Measurements from ENCODE around the gene DGKQ.

DGKQ gene

DNA sequence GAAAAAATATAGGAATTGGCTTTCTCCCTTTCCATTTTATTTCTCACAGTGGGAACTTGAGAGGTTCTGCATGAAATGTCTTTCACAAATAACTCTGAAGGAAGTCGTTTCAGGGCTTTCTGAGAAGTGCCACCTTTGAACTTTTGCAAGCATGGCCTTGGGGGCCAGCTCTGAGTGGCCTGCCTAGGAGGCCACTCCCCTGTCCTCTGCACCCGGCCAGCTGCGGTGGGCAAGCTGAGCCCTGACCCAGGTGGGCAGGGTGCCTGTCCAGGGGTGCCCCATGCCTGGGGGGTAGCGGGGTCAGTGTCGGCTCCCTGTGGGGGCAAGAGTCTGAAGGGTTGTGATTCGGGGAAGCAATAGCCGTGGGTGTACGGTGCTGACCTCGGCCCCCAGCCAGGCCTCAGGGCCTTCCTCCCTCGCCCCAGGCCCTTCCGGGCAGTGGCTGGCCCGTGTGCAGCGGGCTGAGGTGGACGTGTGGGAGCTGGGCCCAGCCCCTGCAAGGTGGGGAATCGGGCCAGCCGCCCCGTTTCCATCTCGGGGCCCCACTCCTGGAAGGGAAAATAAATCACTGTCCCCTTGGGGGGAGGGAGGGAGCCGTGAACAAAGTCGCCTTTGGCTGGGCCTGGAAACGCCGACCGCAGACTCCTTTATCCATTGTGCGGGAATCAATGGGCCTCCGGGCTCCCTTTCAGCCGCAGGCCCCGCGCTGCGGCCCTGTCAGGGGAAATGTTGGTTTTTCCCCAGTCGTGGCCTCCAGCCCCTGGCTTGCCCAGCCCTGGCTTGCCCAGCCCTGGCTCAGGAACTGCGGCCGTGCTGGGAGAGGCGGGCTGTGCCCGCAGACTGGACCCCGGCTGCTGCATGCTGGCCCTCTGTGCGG, 41.2 kb upstream of the DGKQ start:
- no peak overlapping the region for H3K9ac ChIP-seq (ENCODE audit: low read depth, low read length)
- no peaks in the 10 kb centered on the region for H3K36me3 ChIP-seq (ENCODE audit: insufficient read depth, low read length)
- peaks cover 11% of the 10 kb centered on the region for H3K4me1 ChIP-seq (ENCODE audit: insufficient read depth, low read length)
- H3K9me3 ChIP-seq (ENCODE audit: control insufficient read depth, insufficient read depth, low read length) = no peaks in the 10 kb centered on the region

DNA sequence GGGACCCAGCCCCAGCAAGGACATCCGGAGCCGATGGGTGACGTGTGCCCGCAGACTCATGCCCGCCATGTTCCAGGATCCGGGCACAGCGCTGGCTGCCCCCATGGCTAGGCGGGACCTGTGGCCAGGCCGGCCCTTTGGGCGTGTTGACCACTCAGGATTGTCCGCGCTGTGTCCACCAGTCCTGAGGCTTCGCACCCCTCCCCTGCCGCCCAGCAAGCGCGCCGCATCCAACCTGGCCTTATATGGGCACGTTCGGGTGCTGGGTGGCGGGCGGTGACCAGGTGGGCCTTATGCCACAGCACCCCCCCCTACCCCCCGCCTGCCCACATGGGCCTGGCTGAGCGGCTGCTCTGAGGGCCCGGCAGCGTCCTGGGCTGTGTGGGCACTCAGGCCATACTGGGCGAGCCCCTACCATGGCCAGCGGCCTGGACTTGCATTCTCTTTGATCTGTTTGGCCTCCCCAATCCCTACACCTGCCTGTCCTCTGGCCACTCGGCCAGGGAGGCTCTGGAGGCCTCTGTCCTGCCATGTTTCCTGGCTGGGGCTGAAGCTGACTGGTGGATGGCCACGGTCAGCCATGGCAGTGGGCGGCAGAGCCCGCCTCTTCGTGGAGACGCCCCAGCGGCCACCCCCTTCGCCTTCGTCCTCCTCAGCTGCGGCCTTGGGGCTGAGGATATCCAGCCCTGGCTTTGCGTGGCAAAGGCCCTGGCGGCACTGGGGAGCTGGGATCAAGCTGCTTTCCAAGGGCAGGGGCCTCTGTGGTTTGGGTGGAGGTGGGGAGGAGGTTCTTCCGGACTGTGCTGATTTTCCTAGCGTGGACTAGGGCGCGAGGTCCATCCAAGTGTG, 40.1 kb upstream of the DGKQ start:
- Histone ChIP-seq H3K36me3 (ENCODE audit: insufficient read depth, low read length) (no peaks in the 10 kb centered on the region), H3K4me1 (ENCODE audit: insufficient read depth, low read length) (peaks cover 3% of the 10 kb centered on the region; the same call in 1 of the 2 replicates), H3K9me3 (ENCODE audit: control insufficient read depth, insufficient read depth, low read length) (no peaks in the 10 kb centered on the region), H3K9ac (ENCODE audit: low read depth, low read length) (no peak overlapping the region)

DNA sequence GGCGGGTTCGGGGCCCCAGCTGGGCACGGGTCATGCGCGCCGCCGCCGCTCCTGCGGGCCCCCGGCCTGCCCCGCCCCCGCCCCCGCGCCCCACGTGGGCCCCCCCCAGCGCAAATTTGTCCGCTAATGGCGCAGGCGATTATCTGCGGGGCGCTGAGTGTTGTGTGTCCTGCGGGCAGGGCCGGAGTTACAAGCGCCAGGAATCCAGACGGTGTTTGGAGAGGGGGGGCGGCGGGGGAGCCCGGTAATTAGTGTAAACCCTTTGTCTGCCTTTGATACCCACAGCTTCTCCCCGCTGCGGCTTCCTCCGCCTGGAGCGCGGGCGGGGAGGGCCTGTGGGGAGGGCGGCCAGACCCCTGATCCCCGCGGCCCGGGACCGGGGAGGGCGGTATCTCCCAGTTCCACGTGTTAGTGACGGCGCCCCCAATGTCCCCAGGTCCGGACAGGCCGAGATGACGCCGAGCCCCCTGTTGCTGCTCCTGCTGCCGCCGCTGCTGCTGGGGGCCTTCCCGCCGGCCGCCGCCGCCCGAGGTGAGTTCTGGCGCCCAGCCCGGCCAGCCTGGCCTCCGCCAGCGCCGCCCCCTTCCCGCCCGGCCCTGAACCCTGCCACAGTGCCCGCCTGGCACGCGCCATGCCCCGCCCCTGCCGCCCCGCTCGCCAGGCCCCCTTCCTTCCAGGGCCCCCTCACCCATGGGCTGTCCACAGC, 38.8 kb upstream of the DGKQ start:
- H3K9ac ChIP-seq (ENCODE audit: low read depth, low read length) = peak overlapping the region; percentile 56; the same call in 1 of the 2 replicates
- H3K9me3 ChIP-seq (ENCODE audit: control insufficient read depth, insufficient read depth, low read length) = no peaks in the 10 kb centered on the region
- H3K36me3 ChIP-seq (ENCODE audit: insufficient read depth, low read length) = no peaks in the 10 kb centered on the region
- H3K4me1 ChIP-seq (ENCODE audit: insufficient read depth, low read length) = no peaks in the 10 kb centered on the region

DNA sequence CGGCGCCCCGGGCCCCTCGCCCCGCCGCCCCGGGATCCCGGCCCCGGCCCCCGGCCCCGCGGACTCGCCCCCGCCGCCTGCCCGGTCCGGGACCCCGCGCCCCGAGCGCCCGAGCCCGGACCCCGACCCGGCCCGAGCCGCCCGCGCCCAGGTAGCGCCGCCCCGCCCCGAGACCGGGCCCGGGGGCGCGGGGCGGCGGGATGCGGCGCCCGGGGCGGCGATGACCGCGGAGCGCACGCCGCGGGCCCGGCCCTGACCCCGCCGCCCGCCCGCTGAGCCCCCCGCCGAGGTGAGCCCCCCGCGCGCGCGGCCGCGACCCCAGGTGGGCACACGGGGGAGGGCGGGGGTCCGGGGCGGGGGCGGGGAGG, 38.3 kb upstream of the DGKQ start:
- Histone ChIP-seq H3K9me3 (ENCODE audit: control insufficient read depth, insufficient read depth, low read length) (no peaks in the 10 kb centered on the region), H3K4me1 (ENCODE audit: insufficient read depth, low read length) (no peaks in the 10 kb centered on the region), H3K36me3 (ENCODE audit: insufficient read depth, low read length) (no peaks in the 10 kb centered on the region), H3K9ac (ENCODE audit: low read depth, low read length) (no peak overlapping the region)

DNA sequence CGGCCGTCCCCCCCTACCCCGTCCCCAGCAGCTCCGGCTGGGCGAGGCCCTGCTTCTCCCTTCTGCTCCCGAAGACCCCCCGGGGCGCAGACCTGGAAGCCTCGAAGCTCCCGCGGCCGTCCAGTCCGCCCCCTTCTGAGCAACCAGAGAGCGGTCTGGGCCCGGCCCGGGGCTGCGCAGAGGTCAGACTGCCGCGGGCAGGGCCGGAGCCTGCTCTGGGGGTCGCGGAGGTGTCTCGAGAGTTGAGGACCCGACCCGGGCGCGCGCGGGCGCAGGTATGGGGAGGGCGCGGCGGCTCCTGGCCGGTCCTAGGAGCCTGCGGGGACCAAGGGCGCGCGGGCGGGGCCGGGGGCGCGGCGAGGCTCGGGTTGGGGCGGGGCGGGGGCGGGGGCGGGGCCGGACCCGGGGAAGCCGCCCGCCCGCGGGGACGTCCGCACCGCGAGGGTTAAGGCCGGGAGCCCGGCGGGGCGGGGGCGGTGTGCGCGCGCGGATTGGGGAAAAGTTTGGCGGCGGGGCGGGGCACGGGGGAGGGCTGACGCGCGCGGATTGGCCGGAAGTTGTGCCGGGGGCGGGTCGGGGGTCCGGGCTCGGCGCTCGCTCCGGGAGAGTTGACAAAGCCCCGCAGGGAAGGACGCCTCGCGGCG, 37.8 kb upstream of the DGKQ start, which contains the start of gene FGFRL1:
FGFRL1 (plus strand) TSS at position 605 of the 644 bp plus-strand sequence. CDS start 860 bp downstream, outside the sequence.
- Histone ChIP-seq H3K36me3 (ENCODE audit: insufficient read depth, low read length) (no peaks in the 10 kb centered on the region), H3K9me3 (ENCODE audit: control insufficient read depth, insufficient read depth, low read length) (no peaks in the 10 kb centered on the region), H3K9ac (ENCODE audit: low read depth, low read length) (peak within 1 kb of the TSS; percentile 56; the same call in 1 of the 2 replicates), H3K4me1 (ENCODE audit: insufficient read depth, low read length) (no peaks in the 10 kb centered on the region)

DNA sequence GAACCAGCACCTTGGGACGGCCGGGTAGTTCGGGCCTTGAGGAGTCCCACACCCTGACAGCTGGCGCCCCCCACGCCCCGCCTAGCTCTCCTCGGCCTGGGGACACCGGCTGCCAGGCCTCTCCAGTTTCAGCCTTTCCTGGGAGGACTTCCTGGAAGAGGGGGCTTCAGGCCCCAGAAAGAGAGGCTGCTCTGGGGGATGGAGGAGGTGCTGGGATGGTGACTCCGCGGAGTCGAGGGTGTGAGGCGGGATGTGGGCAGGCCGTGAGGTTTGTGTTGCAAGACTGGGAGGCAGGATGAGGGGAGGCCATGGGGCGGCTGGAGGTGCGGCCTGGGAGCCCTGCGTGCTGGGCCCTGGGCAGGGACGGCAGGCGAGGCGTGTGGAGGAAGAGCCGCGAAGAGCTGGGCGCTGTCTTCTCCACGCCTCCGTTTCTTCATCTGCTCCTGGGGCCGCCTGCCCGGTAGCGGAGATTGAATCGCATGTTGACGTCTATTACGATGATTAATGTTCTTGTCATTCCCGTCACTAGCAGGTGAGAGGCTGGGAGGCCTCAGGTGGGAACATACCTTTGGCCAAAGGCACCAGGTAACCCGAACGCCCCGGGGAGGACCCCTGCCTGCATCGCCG, 37.1 kb upstream of the DGKQ start:
- Histone ChIP-seq H3K4me1 (ENCODE audit: insufficient read depth, low read length) (no peaks in the 10 kb centered on the region), H3K36me3 (ENCODE audit: insufficient read depth, low read length) (no peaks in the 10 kb centered on the region), H3K9ac (ENCODE audit: low read depth, low read length) (peak overlapping the region; percentile 54; the same call in 1 of the 2 replicates), H3K9me3 (ENCODE audit: control insufficient read depth, insufficient read depth, low read length) (no peaks in the 10 kb centered on the region)

DNA sequence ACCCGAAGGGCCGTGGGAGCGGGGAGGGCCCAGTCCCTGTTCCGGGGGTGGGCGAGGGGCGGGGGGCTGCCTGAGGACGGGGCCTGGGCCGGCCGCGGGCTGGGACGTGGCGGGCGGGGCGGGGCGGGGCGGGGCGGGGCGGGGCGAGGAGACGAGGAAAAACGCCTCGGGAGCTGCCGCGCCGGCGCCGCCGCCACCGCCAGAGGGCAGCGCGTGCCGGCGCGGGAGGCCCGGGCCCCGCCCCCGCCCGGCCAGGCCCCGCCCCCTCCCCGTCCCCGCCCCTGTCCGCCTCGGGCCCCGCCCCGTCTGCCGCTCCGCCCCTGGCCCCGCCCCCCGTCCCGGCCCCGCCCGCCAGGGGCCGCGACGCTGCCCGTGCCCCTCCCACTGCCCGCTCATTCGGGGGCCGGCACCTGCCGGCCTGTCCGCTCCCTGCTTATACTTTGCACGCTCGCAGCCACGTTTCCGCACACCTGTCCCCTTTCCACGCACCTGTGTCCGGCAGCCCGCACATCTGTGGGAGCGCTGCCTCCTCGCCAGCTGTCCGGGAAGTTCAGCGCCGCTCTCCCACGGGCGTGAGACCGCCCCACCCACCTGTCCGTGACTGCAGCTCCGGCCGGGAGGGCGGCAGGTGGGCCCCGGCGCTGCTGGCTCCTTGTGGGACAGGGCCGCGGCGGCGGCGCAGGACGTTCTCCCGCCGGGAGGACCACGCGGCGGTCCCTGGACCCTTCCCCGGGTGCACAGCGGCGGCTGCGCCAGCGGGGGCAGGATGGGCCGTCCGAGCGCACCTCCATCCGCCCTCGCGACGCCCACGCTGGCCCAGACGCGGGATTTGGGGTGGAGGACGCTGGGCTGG, 36.4 kb upstream of the DGKQ start:
- Histone ChIP-seq H3K4me1 (ENCODE audit: insufficient read depth, low read length) (no peaks in the 10 kb centered on the region), H3K9ac (ENCODE audit: low read depth, low read length) (peak overlapping the region; percentile 61; the same call in 1 of the 2 replicates), H3K9me3 (ENCODE audit: control insufficient read depth, insufficient read depth, low read length) (no peaks in the 10 kb centered on the region), H3K36me3 (ENCODE audit: insufficient read depth, low read length) (no peaks in the 10 kb centered on the region)

DNA sequence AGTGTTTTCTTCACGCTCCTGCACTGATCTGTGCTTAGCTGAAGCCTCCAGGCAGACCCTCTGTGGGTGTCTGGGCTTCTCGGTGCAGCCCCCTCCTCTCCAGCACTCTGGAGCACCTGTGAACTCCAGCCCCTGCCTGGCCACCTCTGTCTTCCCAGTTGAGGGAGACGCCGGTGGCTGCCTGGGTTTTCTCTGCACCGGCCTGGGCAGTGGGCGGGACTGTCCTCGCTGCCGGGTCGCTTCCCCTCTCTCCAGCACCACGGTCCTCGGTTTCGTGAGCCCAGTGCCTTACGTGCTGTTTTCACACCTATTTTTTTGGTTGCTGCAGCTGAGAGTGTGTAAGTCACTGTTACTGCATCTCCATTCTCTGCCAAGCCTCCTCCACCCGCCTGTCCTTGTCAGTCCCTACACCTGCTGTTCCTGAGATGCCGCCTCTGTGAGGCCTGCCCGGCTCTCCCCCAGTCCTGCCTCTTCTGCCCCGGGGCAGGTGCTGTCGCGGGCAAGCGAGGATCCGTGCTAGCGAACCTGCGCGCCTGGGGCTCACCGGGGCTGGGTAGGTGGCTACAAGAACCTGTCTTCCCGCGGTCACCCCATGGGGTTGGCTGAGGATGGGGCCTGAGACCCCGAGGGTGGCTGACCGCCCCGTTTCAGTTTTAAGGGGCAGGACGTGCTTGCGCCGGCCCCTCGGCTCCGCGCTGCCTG, 35.6 kb upstream of the DGKQ start:
- no peaks in the 10 kb centered on the region for H3K36me3 ChIP-seq (ENCODE audit: insufficient read depth, low read length)
- no peaks in the 10 kb centered on the region for H3K9me3 ChIP-seq (ENCODE audit: control insufficient read depth, insufficient read depth, low read length)
- H3K9ac ChIP-seq (ENCODE audit: low read depth, low read length) = peak overlapping the region; percentile 61
- no peaks in the 10 kb centered on the region for H3K4me1 ChIP-seq (ENCODE audit: insufficient read depth, low read length)

DNA sequence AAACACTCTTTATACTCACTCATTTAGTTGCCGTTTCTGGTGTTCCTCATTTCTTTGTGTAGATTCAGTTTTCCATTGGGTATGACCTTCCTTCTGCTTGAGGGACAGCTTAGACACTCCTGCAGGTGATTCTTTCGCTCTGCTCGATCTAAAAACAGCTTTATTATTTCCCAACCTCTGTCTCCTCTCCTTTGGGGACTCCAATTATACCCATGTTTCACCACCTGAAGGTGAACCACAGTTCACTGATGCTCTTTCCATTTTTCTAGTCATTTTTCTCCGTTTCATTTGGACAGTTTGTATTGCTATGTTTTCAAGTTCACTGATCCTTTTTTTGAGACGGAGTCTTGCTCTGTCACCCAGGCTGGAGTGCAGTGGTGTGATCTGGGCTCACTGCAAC, 33.5 kb upstream of the DGKQ start:
- no peaks in the 10 kb centered on the region for H3K4me1 ChIP-seq (ENCODE audit: insufficient read depth, low read length)
- H3K9me3 ChIP-seq (ENCODE audit: control insufficient read depth, insufficient read depth, low read length) = no peaks in the 10 kb centered on the region
- no peak overlapping the region for H3K9ac ChIP-seq (ENCODE audit: low read depth, low read length)
- no peaks in the 10 kb centered on the region for H3K36me3 ChIP-seq (ENCODE audit: insufficient read depth, low read length)

DNA sequence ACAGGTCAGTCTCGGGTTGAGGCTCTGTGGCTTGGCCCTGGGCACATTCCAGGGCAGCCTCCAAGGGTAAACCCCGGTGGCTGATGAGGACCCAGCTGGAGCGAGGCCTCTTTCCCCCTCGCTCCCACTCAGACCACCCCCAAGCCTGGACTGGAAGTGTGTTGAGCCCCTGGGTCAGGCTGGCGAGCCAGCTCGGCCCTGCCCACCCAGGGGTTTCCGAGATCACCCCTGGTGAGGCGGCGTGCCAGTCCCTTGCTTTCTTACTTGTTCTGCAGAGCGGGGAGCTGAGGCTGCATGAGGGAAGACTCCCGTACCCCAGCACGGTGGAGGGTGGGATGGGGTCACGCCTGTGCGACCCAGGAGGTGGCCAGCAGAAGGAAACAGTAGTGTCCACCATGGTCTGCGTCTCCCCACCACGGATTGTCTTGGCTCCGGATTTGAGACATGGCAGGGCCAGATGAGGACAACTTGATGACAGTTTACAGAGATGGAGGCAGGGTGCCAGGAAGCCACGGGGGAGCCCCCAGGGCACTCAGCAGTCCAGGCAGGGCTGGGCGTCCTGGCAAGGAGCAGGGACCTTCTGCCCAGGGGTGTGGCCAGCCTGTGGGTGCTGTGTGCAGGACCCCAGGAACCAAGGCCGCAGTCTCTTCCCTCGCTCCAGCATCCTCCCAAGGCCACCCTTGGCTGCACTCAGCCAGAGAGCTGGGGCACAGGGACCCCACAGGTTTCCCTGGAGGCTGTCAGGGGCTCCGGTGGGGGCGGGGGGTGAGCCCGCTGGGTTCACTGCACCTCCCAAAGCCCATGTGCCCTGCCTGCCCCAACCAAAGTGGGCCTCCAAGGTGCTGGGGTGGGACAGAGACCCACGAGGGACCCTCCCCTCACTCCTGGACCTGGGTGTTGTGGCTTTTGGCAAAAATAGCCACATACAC, 31.5 kb upstream of the DGKQ start:
- Histone ChIP-seq H3K36me3 (ENCODE audit: insufficient read depth, low read length) (no peaks in the 10 kb centered on the region), H3K4me1 (ENCODE audit: insufficient read depth, low read length) (no peaks in the 10 kb centered on the region), H3K9me3 (ENCODE audit: control insufficient read depth, insufficient read depth, low read length) (no peaks in the 10 kb centered on the region), H3K9ac (ENCODE audit: low read depth, low read length) (no peak overlapping the region)

DNA sequence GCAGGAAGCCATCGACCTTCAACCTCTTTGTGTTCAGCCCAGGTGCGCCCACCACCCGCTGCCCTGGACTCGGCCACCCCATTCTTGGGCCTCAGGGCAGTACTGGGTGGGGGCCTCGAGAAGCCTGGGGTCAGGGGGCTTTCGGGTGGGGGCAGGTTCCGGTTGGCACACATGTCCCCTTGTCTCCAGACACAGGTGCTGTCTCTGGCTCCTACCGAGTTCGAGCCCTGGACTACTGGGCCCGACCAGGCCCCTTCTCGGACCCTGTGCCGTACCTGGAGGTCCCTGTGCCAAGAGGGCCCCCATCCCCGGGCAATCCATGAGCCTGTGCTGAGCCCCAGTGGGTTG, 30.7 kb upstream of the DGKQ start:
- Histone ChIP-seq H3K9me3 (ENCODE audit: control insufficient read depth, insufficient read depth, low read length) (no peaks in the 10 kb centered on the region), H3K4me1 (ENCODE audit: insufficient read depth, low read length) (no peaks in the 10 kb centered on the region), H3K9ac (ENCODE audit: low read depth, low read length) (no peak overlapping the region), H3K36me3 (ENCODE audit: insufficient read depth, low read length) (no peaks in the 10 kb centered on the region)
